NCI-H146 (cell line): ENCODE results near the gene DSE.

Experiments used
- DNase-seq: peaks from one replicate; lab custom pipeline; 2025; lab: John Stamatoyannopoulos, UW

DSE gene

GRCh38 chr6:116482780-116483179 is 112.0 kb downstream of the DSE start:
- DNase-seq: no peak

GRCh38 chr6:116483616-116484015 is 112.9 kb downstream of the DSE start:
- no peak for DNase-seq

DNA sequence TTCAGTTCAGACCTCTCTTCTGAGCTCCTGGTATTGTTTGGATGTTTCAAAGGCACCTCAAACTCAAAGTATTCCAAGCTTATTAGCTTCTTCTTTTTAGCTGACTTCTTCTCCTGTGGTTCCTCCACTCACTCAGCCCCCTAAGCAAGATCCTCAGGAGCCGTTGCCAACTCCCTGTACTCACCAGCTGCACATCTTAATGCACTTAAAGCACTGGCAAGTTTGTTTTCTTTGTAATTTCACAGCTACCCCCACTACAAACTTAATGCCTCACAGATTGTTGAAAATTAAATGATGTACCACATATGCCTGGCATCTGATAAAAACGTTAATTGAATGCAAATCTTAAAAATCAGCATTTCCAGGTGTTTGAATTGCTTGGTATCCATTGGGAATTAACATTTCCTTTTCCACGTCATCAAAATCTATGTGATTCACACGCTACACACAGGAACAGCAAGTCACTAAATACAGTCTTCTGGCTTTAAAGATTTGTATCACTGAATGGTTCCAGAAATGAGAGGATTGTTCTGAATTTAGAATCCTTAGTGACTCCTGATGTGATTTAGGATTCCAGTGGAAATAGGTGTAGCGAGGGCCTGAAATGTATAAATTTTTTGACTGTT is 114.9 kb downstream of the DSE start:
- no peak for DNase-seq

GRCh38 chr6:116491610-116492330 is 121.0 kb downstream of the DSE start:
- no peak for DNase-seq

DNA sequence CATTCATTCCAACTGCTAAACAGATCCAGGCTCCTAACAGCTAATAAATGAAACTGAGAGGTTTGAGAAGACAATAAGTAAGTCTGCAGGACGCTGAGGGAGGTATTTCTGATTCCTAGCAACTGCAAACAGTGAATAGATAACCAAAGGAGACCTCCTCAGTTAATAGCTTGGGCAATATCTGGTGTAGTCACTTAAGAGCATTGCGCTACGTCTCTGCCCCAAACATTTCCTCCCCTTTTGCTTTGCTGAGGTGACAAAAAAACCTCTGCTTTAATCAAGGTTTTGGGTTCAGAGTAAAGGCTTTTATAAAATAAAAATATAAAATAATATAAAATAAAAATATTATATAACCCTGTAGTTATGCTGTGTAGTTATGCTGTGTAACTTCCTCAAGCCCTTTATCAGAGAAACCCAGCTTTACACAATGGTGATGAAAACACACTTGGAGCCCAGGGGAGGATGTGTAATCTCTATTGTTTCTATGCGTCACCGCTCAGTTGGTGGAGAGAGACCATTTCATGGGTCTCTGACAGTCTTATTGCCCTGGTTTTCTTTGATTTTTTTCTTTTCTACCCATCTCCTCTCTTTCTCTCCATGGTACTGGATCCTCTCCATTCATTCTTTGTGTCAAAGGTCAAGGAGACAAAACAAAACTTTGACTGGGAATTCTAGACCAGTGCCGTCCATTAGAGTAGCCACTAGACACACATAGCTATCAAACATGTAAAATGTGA is 121.8 kb downstream of the DSE start:
- DNase-seq: no peak
